Stimulated activated naive CD8-positive, alpha-beta T cell treated with anti-CD3 and anti-CD28 coated beads, Interleukin-15, amount 100 ng/mL, for 72 hours (primary cell): ENCODE results near the gene SAMHD1.
"Not testable (repeated sequence)": the region's sequence is repeated elsewhere in the genome, so short reads cannot be mapped to it uniquely, and the experiment has no call there.

ENCODE experiments used
- ATAC-seq: fragments of 150-1000 bp; cut with Tn5 transposase; 2 replicates; pipeline ENCODE4 v1.10.0; 2021; ENCODE audit warnings: mild to moderate bottlenecking, moderate library complexity
- DNase-seq, 2 donors: peaks; one replicate each; pipeline ENCODE4 v3.0.0; 2021 to 2022
- H3K27ac Mint-ChIP-seq, 2 donors: one replicate each; pipeline ENCODE4 v1.8.0; 2022; ENCODE audit warnings: mild to moderate bottlenecking in 2 of 2, mixed read lengths in 2 of 2, moderate library complexity in 2 of 2
- H3K27me3 Mint-ChIP-seq: one replicate; pipeline ENCODE4 v1.8.0; 2022; ENCODE audit warnings: mixed read lengths
- H3K4me1 Mint-ChIP-seq: one replicate; pipeline ENCODE4 v1.8.0; 2022; ENCODE audit warnings: mild to moderate bottlenecking, mixed read lengths
- H3K4me3 Mint-ChIP-seq, 2 donors: one replicate each; pipeline ENCODE4 v1.8.0; 2022; ENCODE audit warnings: mild to moderate bottlenecking in 2 of 2, mixed read lengths in 2 of 2, moderate library complexity in 1 of 2
- H3K9me3 Mint-ChIP-seq, 2 donors: one replicate each; pipeline ENCODE4 v1.8.0; 2022; ENCODE audit warnings: mixed read lengths in 2 of 2

Gene SAMHD1

DNA sequence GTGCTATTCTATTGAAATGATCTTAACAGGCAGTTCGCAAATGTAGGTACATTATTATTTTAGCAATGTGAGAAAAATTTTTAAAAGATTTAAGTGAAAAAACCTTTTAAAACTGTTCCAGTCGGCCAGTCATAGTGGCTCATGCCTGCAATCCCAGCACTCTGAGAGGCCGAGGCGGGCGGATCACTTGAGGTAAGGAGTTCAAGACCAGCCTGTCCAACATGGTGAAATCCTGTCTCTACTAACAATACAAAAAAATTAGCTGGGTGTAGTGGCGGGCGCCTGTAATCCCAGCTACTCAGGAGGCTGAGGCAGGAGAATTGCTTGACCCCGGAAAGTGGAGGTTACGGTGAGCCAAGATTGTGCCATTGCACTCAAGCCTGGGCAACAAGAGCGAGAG is 45.9 kb downstream of the SAMHD1 start:
- not testable (repeated sequence) for DNase-seq, ATAC-seq, H3K9me3 Mint-ChIP-seq, H3K27me3 Mint-ChIP-seq, H3K4me3 Mint-ChIP-seq
- Mint-ChIP-seq H3K27ac (peak overlapping the region in 1 of 2 donors; percentile 82), H3K4me1 (peaks cover 18% of the 10 kb centered on the region)

DNA sequence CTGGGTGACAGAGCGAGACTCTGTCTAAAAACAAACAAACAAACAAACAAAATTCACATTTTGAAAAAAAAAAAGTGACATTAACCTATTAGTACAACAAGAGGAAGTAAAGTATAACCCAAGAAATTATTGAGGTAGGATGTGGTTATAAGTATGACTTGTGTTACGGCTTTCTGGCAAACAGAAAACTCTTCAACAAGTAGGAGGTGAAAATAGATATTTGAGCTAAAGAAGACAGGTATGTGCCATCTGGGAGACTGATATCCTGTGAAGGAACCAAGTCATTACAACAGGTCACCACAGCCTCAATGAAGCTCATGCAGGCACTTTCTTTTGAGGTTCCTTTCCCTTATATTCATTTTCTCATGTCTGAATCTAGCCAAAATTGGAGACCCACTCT is 46.8 kb downstream of the SAMHD1 start:
- ATAC-seq: peak; percentile 63
- Mint-ChIP-seq H3K27me3 (no peaks in the 10 kb centered on the region), H3K4me3 (no peak overlapping the region), H3K9me3 (no peaks in the 10 kb centered on the region), H3K4me1 (peaks cover 18% of the 10 kb centered on the region), H3K27ac (peak overlapping the region; percentile 15 to 82)
- DNase-seq: no peak

DNA sequence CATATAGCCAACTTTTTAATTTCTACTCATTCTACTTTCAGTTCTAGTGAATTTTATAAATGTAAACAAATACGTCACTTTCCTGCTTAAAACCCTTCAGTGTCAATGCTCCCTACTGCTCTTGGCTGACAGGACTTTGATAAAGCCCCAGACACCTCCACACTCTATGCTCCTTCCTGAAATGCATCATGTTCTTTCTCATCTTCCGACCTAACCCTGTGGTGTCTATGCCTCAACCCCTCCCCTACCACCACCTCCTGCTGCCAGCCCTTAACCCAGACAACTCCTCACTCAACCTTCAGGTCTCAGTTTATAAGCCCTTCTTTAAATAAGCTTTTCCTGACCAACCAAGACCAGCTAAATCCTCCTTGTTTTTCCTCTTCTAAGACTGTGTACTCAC is 56.5 kb downstream of the SAMHD1 start:
- Mint-ChIP-seq H3K27me3 (no peaks in the 10 kb centered on the region), H3K27ac (peak overlapping the region in 1 of 2 donors; percentile 5), H3K4me1 (no peaks in the 10 kb centered on the region), H3K9me3 (no peaks in the 10 kb centered on the region), H3K4me3 (no peak overlapping the region)
- no peak for ATAC-seq
- DNase-seq: no peak

DNA sequence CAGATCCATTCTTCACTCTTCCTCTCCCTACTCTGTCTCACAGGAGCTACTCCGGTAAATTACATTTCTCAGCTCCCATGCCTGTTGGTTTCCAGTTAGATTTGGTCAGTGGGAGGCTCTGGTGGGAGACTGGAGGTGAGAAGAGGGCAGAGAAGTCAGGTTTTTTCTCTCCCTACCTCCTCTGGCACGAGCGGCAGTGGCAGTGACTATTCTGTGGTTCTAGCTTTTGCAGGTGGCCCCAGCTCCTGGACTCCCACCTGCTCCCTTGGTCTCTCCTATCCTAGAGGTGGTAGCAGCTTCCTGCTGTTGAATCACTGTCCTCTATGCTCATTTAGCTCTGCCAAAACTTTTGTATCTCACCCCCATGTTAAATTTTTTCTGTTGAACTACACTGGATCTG is 57.7 kb downstream of the SAMHD1 start:
- H3K4me1 Mint-ChIP-seq: no peaks in the 10 kb centered on the region

DNA sequence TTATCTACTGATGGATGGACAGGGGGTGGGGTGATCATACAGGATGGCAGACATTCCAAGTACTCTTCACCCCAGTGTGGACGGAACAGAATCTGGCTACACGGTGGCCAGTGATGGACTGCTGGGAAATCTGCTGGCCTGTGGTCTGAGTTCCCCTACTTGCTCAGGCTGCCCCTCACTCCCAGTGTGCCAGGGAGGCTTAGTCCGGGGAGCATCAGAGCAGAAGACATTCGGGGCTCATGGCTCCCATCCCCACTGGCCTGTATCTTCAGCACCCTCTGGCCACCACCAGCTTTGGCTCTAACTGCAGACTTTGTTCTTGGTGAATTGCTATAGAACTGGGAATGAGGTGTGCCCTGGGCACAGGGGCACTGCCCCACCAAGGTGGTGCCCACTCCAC is 60.3 kb downstream of the SAMHD1 start:
- Mint-ChIP-seq H3K27me3 (no peaks in the 10 kb centered on the region), H3K4me1 (peaks cover 12% of the 10 kb centered on the region), H3K9me3 (no peaks in the 10 kb centered on the region), H3K27ac (no peak overlapping the region), H3K4me3 (no peak overlapping the region)
- DNase-seq (no peak), ATAC-seq (no peak)

More for the DNA sequence above, 57.7 kb downstream of the SAMHD1 start:
- ATAC-seq: no peak
- no peaks in the 10 kb centered on the region for H3K9me3 Mint-ChIP-seq
- H3K27me3 Mint-ChIP-seq: no peaks in the 10 kb centered on the region
- no peak overlapping the region for H3K4me3 Mint-ChIP-seq
- H3K27ac Mint-ChIP-seq: peak overlapping the region; percentile 56 to 71
- DNase-seq: no peak

DNA sequence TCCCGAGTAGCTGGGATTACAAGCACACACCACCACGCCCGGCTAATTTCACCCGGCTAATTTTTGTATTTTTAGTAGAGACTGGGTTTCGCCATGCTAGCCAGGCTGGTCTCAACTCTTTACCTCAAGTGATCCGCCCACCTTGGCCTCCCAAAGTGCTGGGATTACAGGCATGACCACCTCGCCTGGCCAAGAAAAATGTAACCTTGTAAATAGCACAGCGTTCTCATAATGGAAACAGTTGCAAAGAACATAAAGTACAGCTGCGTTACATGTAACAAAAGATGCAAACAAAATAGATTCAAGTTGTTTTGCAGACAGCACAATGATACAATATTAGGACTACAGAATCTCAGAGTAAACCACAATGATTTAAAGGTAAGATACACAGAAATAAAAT is 60.9 kb downstream of the SAMHD1 start:
- Mint-ChIP-seq H3K27ac (no peak overlapping the region), H3K4me3 (no peak overlapping the region), H3K9me3 (no peaks in the 10 kb centered on the region), H3K4me1 (peaks cover 12% of the 10 kb centered on the region), H3K27me3 (no peaks in the 10 kb centered on the region)
- no peak for DNase-seq
- ATAC-seq: no peak

DNA sequence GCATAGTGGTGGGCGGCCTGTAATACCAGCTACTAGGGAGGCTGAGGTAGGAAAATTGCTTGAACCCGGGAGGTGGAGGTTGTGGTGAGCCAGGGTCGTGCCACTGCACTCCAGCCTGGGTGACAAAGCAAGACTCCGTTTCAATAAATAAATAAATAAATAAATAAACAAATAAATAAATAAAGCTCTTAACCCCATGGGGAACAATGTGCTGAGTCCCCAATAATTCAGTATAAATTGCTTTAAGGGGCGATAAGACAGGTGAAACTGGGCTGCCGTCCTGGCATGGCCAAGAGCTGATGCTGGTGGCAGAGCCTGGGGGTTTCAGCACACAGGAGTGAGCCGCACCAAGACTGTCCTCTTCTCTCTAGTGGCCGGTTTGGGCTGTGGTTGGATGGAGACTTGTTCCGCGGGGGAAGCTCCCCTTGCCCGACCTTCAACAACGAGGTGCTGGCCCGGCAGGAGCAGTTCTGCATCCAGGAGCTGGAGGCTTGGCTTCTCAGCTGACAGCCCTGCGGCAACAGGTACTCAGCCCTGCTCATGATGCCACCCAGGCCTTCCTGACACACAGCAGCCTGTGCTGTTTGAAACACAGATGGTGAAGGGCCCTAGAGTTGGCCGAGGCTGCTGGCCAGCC is 62.5 kb downstream of the SAMHD1 start:
- H3K27ac Mint-ChIP-seq: no peak overlapping the region

DNA sequence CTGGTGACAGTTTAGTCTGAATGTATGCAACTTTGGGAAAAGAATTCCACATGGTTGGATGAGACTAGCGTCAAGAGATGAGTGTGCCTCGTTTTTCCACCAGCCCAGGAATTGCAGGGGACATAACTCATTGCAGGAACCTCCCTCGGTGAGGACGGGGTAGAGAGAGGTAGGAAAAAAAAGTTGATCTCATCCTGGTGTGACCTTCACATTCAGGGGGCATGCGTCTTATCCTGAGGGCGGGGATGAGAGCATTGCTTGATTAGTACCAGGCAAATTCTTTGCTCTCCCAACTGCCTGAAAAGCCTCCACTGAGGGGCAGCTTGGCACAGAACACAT is 63.8 kb downstream of the SAMHD1 start:
- Mint-ChIP-seq H3K4me1 (peaks cover 12% of the 10 kb centered on the region), H3K9me3 (no peaks in the 10 kb centered on the region), H3K27ac (peak overlapping the region in 1 of 2 donors; percentile 2), H3K4me3 (no peak overlapping the region), H3K27me3 (no peaks in the 10 kb centered on the region)
- ATAC-seq (no peak), DNase-seq (no peak)

More for the DNA sequence above, 62.5 kb downstream of the SAMHD1 start:
- no peak for ATAC-seq
- H3K27me3 Mint-ChIP-seq: no peaks in the 10 kb centered on the region
- no peaks in the 10 kb centered on the region for H3K9me3 Mint-ChIP-seq
- no peak overlapping the region for H3K4me3 Mint-ChIP-seq
- H3K4me1 Mint-ChIP-seq: peaks cover 12% of the 10 kb centered on the region
- DNase-seq: no peak

DNA sequence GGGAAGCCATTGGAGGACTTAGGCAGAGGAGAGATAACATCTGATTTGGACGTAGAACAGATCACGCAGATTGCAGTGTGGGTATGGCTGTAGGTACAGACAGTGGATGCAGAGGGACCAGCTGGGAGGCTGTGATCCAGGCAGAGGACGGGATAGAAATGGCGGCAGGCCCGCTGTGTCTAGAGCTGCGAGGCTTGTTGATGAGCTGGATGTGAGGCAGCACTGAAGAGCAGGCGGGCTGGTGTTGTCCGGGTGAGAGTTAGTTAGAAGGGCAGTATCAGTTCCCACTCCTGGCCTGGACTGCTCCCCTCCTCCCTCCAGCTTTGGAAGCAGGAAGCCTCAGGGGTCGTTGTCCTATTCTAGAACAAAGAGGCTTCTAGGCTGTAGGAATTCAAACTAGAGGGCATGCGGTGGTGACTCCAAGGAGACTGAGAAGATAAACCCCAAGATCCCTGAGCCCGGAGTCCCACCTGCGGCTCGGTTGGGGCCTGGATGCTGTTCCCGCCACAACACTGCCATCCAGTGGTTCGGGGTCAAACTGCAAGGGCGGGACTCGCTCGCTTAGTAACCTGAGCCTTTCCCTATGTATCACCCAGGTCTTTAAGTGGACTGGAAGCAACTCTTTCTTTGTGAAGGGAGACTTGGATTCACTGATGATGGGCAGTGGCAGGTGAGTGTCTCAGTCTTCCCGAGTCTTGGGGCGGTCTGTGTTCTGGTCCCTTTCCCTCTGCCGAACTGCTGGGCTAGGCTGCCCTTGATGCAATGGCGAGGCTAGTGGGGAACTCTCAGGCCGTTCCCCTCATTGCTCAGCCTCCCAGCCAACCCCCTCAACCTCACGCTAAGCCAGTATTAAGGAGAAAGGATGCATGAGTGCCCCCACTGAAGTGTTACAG is 64.4 kb downstream of the SAMHD1 start:
- H3K4me3 Mint-ChIP-seq: peak overlapping the region in 1 of 2 donors; percentile 8
- DNase-seq: peak; percentile 78 to 82
- peaks cover 14% of the 10 kb centered on the region for H3K4me1 Mint-ChIP-seq
- no peaks in the 10 kb centered on the region for H3K9me3 Mint-ChIP-seq
- peak; percentile 94 for ATAC-seq
- no peaks in the 10 kb centered on the region for H3K27me3 Mint-ChIP-seq
- H3K27ac Mint-ChIP-seq: peak overlapping the region in 1 of 2 donors; percentile 65

DNA sequence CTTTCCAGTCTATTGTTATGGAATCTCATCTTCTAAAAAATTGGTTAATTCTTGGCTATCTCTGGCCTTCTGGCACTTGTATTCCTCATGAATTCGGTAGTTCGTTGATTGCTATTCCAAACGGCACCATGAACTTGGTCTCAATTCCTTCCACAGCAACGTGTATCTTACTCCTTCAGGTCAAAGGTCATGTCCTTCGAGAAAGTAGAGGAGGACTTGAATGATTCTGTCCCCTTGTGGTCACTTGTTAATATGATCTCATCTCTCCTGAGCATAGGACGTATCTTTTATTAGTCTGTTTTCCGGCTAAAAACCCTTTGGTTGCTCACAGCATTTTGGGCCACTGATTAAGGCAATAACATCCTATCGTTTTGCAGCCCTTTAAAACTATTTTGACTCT is 66.2 kb downstream of the SAMHD1 start:
- H3K9me3 Mint-ChIP-seq: no peaks in the 10 kb centered on the region
- no peak overlapping the region for H3K4me3 Mint-ChIP-seq
- peaks cover 26% of the 10 kb centered on the region for H3K4me1 Mint-ChIP-seq
- no peak for DNase-seq
- no peak for ATAC-seq
- H3K27ac Mint-ChIP-seq: no peak overlapping the region
- no peaks in the 10 kb centered on the region for H3K27me3 Mint-ChIP-seq

DNA sequence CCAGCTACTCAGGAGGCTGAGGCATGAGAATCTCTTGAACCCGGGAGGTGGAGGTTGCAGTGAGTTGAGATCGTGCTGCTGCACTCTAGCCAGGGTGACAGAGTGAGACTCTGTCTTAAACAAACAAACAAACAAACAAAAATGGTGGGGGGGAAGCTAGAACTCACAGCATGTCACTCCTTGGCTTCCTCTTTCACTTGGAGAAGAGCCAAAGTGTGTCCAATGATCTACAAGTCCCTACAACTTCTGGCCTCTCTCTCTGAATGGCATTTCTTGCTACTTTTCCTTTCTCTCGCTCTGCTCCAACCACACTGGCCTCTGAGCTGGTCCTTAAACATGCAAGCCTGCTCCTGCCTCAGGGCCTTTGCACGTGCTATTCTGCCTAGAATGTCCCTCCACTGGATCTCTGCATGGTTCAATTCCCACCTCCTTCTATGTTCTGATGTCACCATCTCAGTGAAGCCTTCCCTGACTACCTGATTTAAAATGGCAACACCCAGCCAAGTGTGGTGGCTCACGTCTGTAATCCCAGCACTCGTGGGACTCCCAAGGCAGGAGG is 67.5 kb downstream of the SAMHD1 start:
- no peak overlapping the region for H3K4me3 Mint-ChIP-seq
- H3K27ac Mint-ChIP-seq: peak overlapping the region in 1 of 2 donors; percentile 28
- H3K27me3 Mint-ChIP-seq: no peaks in the 10 kb centered on the region
- ATAC-seq: no peak
- no peak for DNase-seq
- peaks cover 26% of the 10 kb centered on the region for H3K4me1 Mint-ChIP-seq
- no peaks in the 10 kb centered on the region for H3K9me3 Mint-ChIP-seq

DNA sequence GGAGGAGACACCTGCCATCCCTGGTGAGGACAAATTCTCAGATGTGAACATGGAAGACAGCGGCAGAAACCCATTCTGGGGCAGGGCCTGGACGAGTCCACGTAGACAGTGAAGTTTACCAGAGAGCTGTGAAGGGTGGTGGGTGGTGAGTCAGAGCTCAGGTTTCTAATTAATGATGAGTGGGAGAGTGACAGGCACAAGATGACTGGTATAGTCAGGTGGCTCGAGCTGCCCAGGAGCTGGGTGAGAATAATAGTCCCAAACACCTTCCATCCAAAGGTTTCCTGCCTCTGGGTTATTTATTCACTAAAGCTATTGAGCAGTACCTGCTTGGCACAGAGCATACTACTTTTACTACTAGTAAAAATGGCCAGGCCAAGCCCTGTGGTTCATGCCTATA is 69.6 kb downstream of the SAMHD1 start:
- Mint-ChIP-seq H3K9me3 (no peaks in the 10 kb centered on the region), H3K4me3 (no peak overlapping the region), H3K27ac (no peak overlapping the region)

DNA sequence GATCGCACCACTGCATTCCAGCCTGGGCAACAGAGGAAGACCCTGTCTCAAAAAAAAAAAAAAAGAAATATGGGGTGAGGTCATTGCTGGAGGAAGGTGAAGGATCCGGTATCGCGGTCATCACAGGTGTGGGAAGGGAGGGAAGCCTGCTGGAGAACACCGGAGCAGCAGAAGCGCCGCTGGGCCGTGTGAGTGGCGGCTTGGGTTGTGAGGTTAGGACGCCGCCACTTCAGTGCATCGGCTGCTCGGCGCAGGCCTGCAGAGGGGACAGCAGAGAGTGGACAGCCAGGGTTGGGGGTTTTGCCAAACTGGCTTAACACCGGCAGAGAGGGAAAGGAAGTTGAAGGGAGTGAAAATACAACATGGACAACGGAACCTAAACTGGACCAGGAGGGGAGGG is 70.2 kb downstream of the SAMHD1 start:
- no peaks in the 10 kb centered on the region for H3K9me3 Mint-ChIP-seq
- no peaks in the 10 kb centered on the region for H3K27me3 Mint-ChIP-seq
- peaks cover 14% of the 10 kb centered on the region for H3K4me1 Mint-ChIP-seq
- H3K27ac Mint-ChIP-seq: peak overlapping the region; percentile 49 to 78
- H3K4me3 Mint-ChIP-seq: no peak overlapping the region
- DNase-seq: no peak
- no peak for ATAC-seq

More for the DNA sequence above, 69.6 kb downstream of the SAMHD1 start:
- peaks cover 19% of the 10 kb centered on the region for H3K4me1 Mint-ChIP-seq
- ATAC-seq (peak; percentile 93), DNase-seq (peak in 1 of 2 donors; percentile 24)
- no peaks in the 10 kb centered on the region for H3K27me3 Mint-ChIP-seq

DNA sequence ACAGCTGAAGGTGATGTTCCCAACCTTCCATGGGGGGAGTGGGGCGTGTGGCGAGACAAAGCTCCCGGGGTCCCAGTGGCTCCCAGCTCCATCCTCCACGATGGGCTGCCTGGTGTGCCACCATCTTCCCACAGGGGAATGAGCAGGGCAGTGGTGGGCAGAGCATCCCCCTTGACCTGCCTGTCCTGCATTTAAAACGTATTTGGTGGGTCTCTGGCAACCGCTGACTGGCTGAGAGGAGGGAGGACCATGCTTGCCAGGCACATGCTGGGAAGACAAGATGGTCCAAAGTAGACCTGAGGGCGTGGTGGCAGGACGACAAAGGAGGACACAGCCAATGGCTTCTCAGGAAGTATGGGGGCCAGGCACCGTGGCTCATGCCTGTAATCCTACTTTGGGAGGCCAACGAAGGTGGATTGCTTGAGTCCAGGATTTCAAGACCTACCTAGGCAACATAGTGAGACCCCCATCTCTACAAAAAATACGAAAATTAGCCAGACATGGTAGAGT is 70.7 kb downstream of the SAMHD1 start:
- no peaks in the 10 kb centered on the region for H3K9me3 Mint-ChIP-seq
- ATAC-seq (no peak), DNase-seq (no peak)
- H3K27ac Mint-ChIP-seq: peak overlapping the region in 1 of 2 donors; percentile 78
- peaks cover 15% of the 10 kb centered on the region for H3K4me1 Mint-ChIP-seq
- H3K4me3 Mint-ChIP-seq: no peak overlapping the region
- no peaks in the 10 kb centered on the region for H3K27me3 Mint-ChIP-seq

DNA sequence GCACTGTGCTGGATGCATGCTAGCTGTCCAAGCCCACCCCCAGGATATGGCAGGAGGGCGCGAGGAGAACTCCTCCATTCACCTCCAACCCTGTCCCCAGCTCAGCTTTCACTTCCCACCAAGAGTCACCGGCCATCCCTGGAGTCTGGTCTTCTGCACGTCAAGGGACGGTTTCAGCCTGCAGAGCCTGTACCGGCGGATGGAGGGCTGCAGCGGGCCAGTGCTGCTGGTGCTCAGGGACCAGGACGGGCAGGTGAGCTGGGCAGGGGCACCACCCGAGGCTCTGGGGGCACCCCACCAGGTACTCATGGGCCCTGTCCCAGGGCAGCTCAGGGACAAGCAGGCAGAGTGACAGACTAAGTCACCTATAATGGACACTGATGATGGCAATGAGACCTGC is 72.6 kb downstream of the SAMHD1 start:
- Mint-ChIP-seq H3K9me3 (no peaks in the 10 kb centered on the region), H3K27ac (no peak overlapping the region), H3K4me1 (peaks cover 20% of the 10 kb centered on the region), H3K27me3 (no peaks in the 10 kb centered on the region), H3K4me3 (no peak overlapping the region)
- no peak for ATAC-seq
- no peak for DNase-seq

DNA sequence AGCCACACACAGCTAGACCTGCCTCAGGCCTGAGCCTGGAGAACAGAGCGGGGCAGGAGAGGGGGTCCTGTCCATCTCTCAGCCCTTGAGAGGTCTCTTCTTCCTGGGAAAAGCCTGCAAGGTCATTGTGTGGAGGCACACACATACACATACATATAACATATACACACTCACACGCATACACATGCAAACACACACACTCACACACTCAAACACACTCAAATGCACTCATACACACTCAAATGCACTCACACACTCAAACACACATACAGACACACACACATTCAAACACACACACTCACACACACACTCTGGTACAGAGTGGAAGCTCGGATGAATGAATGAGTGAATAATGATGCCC is 75.1 kb downstream of the SAMHD1 start:
- Mint-ChIP-seq H3K27me3 (no peaks in the 10 kb centered on the region), H3K4me1 (peaks cover 18% of the 10 kb centered on the region), H3K27ac (no peak overlapping the region), H3K4me3 (no peak overlapping the region), H3K9me3 (no peaks in the 10 kb centered on the region)
- DNase-seq: no peak
- ATAC-seq: no peak
